GM04504 (cell line): ENCODE measurements around the gene FADS6.

ENCODE experiments used
- DNase-seq: peaks from one replicate; pipeline ENCODE4 v3.0.0-alpha.2; 2012; ENCODE audit warnings: low read depth

The FADS6 gene

GRCh38 chr17:74866198-74866835 is 27.1 kb downstream of the FADS6 start:
- DNase-seq = no peak

GRCh38 chr17:74865504-74866197 is 27.8 kb downstream of the FADS6 start:
- DNase-seq = no peak

GRCh38 chr17:74864866-74865395 is 28.5 kb downstream of the FADS6 start:
- peak; percentile 25 for DNase-seq

- no peak for DNase-seq
Observed at GRCh38 chr17:74864297-74864865, 29.1 kb downstream of the FADS6 start.

- DNase-seq = no peak
Observed at GRCh38 chr17:74863420-74864296, 29.8 kb downstream of the FADS6 start.

GRCh38 chr17:74862919-74863318 is 30.5 kb downstream of the FADS6 start:
- DNase-seq = no peak

- DNase-seq = peak; percentile 11
Observed at GRCh38 chr17:74862108-74862901, 31.1 kb downstream of the FADS6 start.

GRCh38 chr17:74861662-74862107 is 31.7 kb downstream of the FADS6 start:
- no peak for DNase-seq

GRCh38 chr17:74860872-74861661 is 32.4 kb downstream of the FADS6 start:
- no peak for DNase-seq

GRCh38 chr17:74860229-74860871 is 33.1 kb downstream of the FADS6 start:
- no peak for DNase-seq

- DNase-seq = no peak
Observed at GRCh38 chr17:74859459-74860228, 33.8 kb downstream of the FADS6 start, which contains the start of gene GRIN2C. Gene GRIN2C (minus strand): TSS chr17:74859885. CDS start chr17:74855092, 4,793 bp downstream.

- no peak for DNase-seq
Observed at GRCh38 chr17:74858672-74859458, 34.6 kb downstream of the FADS6 start.

GRCh38 chr17:74857191-74857590 is 36.2 kb downstream of the FADS6 start:
- no peak for DNase-seq

GRCh38 chr17:74856112-74856511 is 37.3 kb downstream of the FADS6 start:
- no peak for DNase-seq

- no peak for DNase-seq
Observed at GRCh38 chr17:74855323-74855722, 38.1 kb downstream of the FADS6 start.

- DNase-seq = no peak
Observed at GRCh38 chr17:74854792-74855191, 38.6 kb downstream of the FADS6 start.

- no peak for DNase-seq
Observed at GRCh38 chr17:74853669-74854068, 39.8 kb downstream of the FADS6 start.

GRCh38 chr17:74853048-74853397 is 40.4 kb downstream of the FADS6 start:
- DNase-seq = no peak
